ENCODE results near the gene OR2V2.

DNA sequence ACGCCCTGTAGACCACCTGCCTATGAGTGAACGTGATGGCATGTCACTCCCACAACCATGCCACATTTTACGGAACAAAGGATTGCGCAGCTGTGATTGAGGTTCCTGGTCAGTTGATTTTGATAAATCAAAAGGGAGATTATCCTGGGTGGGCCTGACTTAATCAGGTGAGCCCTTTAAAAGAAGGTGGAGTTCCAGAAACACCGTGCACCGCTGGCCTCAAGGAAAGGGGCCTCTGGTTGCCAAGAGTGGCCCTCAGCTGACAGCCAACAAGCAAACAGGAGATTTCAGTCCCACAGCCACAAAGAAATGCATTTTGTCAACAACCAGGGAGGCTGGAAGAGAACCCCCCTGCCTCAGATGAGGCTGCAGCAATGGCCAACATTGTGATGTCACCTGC is 38.6 kb downstream of the OR2V2 start:
- TF ChIP-seq, protein P1, sequence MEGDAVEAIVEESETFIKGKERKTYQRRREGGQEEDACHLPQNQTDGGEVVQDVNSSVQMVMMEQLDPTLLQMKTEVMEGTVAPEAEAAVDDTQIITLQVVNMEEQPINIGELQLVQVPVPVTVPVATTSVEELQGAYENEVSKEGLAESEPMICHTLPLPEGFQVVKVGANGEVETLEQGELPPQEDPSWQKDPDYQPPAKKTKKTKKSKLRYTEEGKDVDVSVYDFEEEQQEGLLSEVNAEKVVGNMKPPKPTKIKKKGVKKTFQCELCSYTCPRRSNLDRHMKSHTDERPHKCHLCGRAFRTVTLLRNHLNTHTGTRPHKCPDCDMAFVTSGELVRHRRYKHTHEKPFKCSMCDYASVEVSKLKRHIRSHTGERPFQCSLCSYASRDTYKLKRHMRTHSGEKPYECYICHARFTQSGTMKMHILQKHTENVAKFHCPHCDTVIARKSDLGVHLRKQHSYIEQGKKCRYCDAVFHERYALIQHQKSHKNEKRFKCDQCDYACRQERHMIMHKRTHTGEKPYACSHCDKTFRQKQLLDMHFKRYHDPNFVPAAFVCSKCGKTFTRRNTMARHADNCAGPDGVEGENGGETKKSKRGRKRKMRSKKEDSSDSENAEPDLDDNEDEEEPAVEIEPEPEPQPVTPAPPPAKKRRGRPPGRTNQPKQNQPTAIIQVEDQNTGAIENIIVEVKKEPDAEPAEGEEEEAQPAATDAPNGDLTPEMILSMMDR (IDR thresholded peaks at IDR 0.05 in 2 of 3, conservative IDR thresholded peaks at IDR 0.05 in 1 of 3; ENCODE audit: control insufficient read depth in 2 of 3, extremely low read depth in 1 of 3, insufficient read depth in 1 of 3, low read depth in 3 of 3, low read length in 3 of 3) = no peak
- no peak for TF ChIP-seq CEBPB (IDR thresholded peaks at IDR 0.05; ENCODE audit: borderline replicate concordance in 1 of 2, low read depth in 2 of 2, low read length in 2 of 2)
- TF ChIP-seq ASH2L (IDR thresholded peaks at IDR 0.05; ENCODE audit: borderline replicate concordance, low read depth) = no peak
- TF ChIP-seq EED (IDR thresholded peaks at IDR 0.05; ENCODE audit: low read depth) = no peak
- TF ChIP-seq POLR2A (IDR thresholded peaks at IDR 0.05; ENCODE audit: low read depth, low read length) = no peak
- TF ChIP-seq, protein P2, sequence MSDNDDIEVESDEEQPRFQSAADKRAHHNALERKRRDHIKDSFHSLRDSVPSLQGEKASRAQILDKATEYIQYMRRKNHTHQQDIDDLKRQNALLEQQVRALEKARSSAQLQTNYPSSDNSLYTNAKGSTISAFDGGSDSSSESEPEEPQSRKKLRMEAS (IDR thresholded peaks at IDR 0.05; ENCODE audit: low read depth, low read length) = no peak
